ENCODE measurements around the gene GIPC2.

GRCh38 chr1:78177708-78178270 is 132.0 kb downstream of the GIPC2 start:
- no peak for TF ChIP-seq POLR2A (IDR thresholded peaks at IDR 0.05; ENCODE audit: low read depth, low read length)
- TF ChIP-seq POLR2AphosphoS5 (IDR thresholded peaks at IDR 0.05; ENCODE audit: low read depth, low read length) = no peak
- no peak for TF ChIP-seq POU2F2 (IDR thresholded peaks at IDR 0.05; ENCODE audit: low read depth, low read length)
- no peak for TF ChIP-seq TAF1 (IDR thresholded peaks at IDR 0.05; ENCODE audit: low read depth, low read length)

All from GM12891 (cell line).